Measurements from ENCODE around the gene BICDL1.

The BICDL1 gene

GRCh38 chr12:120095736-120096135, 106.7 kb downstream of the BICDL1 start:
- Mint-ChIP-seq H3K4me1 (ENCODE audit: low read depth in 2 of 2) (peaks cover 13% of the 10 kb centered on the region in 2 donors), H3K27ac (no peak overlapping the region), H3K36me3 (ENCODE audit: insufficient read depth) (peaks cover 58% of the 10 kb centered on the region), H3K4me3 (no peak overlapping the region), H3K27me3 (no peaks in the 10 kb centered on the region), H3K9me3 (no peaks in the 10 kb centered on the region)
- ATAC-seq (replicated peaks) (no peak), DNase-seq (no peak)

- no peak for DNase-seq
- Mint-ChIP-seq H3K36me3 (ENCODE audit: insufficient read depth) (peaks cover 55% of the 10 kb centered on the region), H3K9me3 (no peaks in the 10 kb centered on the region), H3K4me3 (no peak overlapping the region), H3K27ac (peak overlapping the region; percentile 65 to 74), H3K4me1 (ENCODE audit: low read depth in 2 of 2) (peaks cover 14 to 16% of the 10 kb centered on the region in 2 donors), H3K27me3 (no peaks in the 10 kb centered on the region)
- no peak for ATAC-seq (replicated peaks)
These were observed 107.7 kb downstream of the BICDL1 start for GRCh38 chr12:120096671-120097202.

GRCh38 chr12:120098756-120099470, 109.9 kb downstream of the BICDL1 start:
- Mint-ChIP-seq H3K36me3 (ENCODE audit: insufficient read depth) (peaks cover 62% of the 10 kb centered on the region), H3K4me3 (no peak overlapping the region), H3K9me3 (no peaks in the 10 kb centered on the region), H3K27me3 (no peaks in the 10 kb centered on the region), H3K27ac (no peak overlapping the region), H3K4me1 (ENCODE audit: low read depth in 2 of 2) (peaks cover 20 to 31% of the 10 kb centered on the region in 2 donors)
- DNase-seq (no peak), ATAC-seq (replicated peaks) (no peak)

- Mint-ChIP-seq H3K36me3 (ENCODE audit: insufficient read depth) (peaks cover 66% of the 10 kb centered on the region), H3K4me1 (ENCODE audit: low read depth in 2 of 2) (peaks cover 23 to 31% of the 10 kb centered on the region in 2 donors), H3K27ac (peak overlapping the region; percentile 73 to 94), H3K9me3 (no peaks in the 10 kb centered on the region), H3K27me3 (no peaks in the 10 kb centered on the region), H3K4me3 (peak overlapping the region in 1 of 2 donors; percentile 25)
- no peak for ATAC-seq (replicated peaks)
- DNase-seq = no peak
These were observed 110.7 kb downstream of the BICDL1 start for GRCh38 chr12:120099738-120100137.

GRCh38 chr12:120100630-120101029, 111.6 kb downstream of the BICDL1 start:
- no peak for DNase-seq
- H3K4me3 Mint-ChIP-seq = peak overlapping the region; percentile 25 to 76
- H3K27me3 Mint-ChIP-seq = no peaks in the 10 kb centered on the region
- no peaks in the 10 kb centered on the region for H3K9me3 Mint-ChIP-seq
- peaks cover 30 to 36% of the 10 kb centered on the region in 2 donors for H3K4me1 Mint-ChIP-seq (ENCODE audit: low read depth in 2 of 2)
- ATAC-seq (replicated peaks) = no peak
- peaks cover 72% of the 10 kb centered on the region for H3K36me3 Mint-ChIP-seq (ENCODE audit: insufficient read depth)
- H3K27ac Mint-ChIP-seq = peak overlapping the region; percentile 73 to 94

- Mint-ChIP-seq H3K4me1 (ENCODE audit: low read depth in 2 of 2) (peaks cover 34 to 38% of the 10 kb centered on the region in 2 donors), H3K36me3 (ENCODE audit: insufficient read depth) (peaks cover 72% of the 10 kb centered on the region), H3K4me3 (peak overlapping the region; percentile 60 to 76), H3K9me3 (no peaks in the 10 kb centered on the region), H3K27ac (peak overlapping the region; percentile 73 to 94), H3K27me3 (no peaks in the 10 kb centered on the region)
- no peak for DNase-seq
- ATAC-seq (replicated peaks) = peak; percentile 60
These were observed 112.1 kb downstream of the BICDL1 start for GRCh38 chr12:120101182-120101581.

- Mint-ChIP-seq H3K9me3 (no peaks in the 10 kb centered on the region), H3K36me3 (ENCODE audit: insufficient read depth) (peaks cover 72% of the 10 kb centered on the region), H3K4me3 (peak overlapping the region; percentile 60 to 76), H3K27ac (peak overlapping the region; percentile 73 to 94), H3K27me3 (no peaks in the 10 kb centered on the region), H3K4me1 (ENCODE audit: low read depth in 2 of 2) (peaks cover 37 to 38% of the 10 kb centered on the region in 2 donors)
- ATAC-seq (replicated peaks) (peak; percentile 13), DNase-seq (no peak)
These were observed 112.6 kb downstream of the BICDL1 start for GRCh38 chr12:120101617-120102016.

- Mint-ChIP-seq H3K36me3 (ENCODE audit: insufficient read depth) (peaks cover 72% of the 10 kb centered on the region), H3K4me1 (ENCODE audit: low read depth in 2 of 2) (peaks cover 37 to 38% of the 10 kb centered on the region in 2 donors), H3K4me3 (peak overlapping the region; percentile 60 to 76), H3K27me3 (no peaks in the 10 kb centered on the region), H3K27ac (peak overlapping the region; percentile 73 to 94), H3K9me3 (no peaks in the 10 kb centered on the region)
- ATAC-seq (replicated peaks) (no peak), DNase-seq (no peak)
These were observed 113.4 kb downstream of the BICDL1 start for GRCh38 chr12:120102189-120103043.

- no peak for ATAC-seq (replicated peaks)
- H3K36me3 Mint-ChIP-seq (ENCODE audit: insufficient read depth) = peaks cover 70% of the 10 kb centered on the region
These were observed 114.0 kb downstream of the BICDL1 start for GRCh38 chr12:120103044-120103338.

GRCh38 chr12:120103371-120103770, 114.3 kb downstream of the BICDL1 start:
- peak overlapping the region in 1 of 2 donors; percentile 73 for H3K27ac Mint-ChIP-seq
- no peaks in the 10 kb centered on the region for H3K27me3 Mint-ChIP-seq
- no peaks in the 10 kb centered on the region for H3K9me3 Mint-ChIP-seq
- H3K4me1 Mint-ChIP-seq (ENCODE audit: low read depth in 2 of 2) = peaks cover 42 to 43% of the 10 kb centered on the region in 2 donors
- peak overlapping the region in 1 of 2 donors; percentile 43 for H3K4me3 Mint-ChIP-seq
- DNase-seq (no peak), ATAC-seq (replicated peaks) (no peak)
- H3K36me3 Mint-ChIP-seq (ENCODE audit: insufficient read depth) = peaks cover 70% of the 10 kb centered on the region

More at GRCh38 chr12:120103044-120103338, 114.0 kb downstream of the BICDL1 start:
- Mint-ChIP-seq H3K27ac (peak overlapping the region; percentile 73 to 94), H3K27me3 (no peaks in the 10 kb centered on the region), H3K9me3 (no peaks in the 10 kb centered on the region), H3K4me3 (peak overlapping the region; percentile 43 to 52), H3K4me1 (ENCODE audit: low read depth in 2 of 2) (peaks cover 40 to 41% of the 10 kb centered on the region in 2 donors)
- no peak for DNase-seq

GRCh38 chr12:120106151-120106550, 117.1 kb downstream of the BICDL1 start:
- H3K27me3 Mint-ChIP-seq = no peaks in the 10 kb centered on the region

GRCh38 chr12:120109570-120110267, 120.7 kb downstream of the BICDL1 start:
- ATAC-seq (replicated peaks) (no peak), DNase-seq (no peak)
- Mint-ChIP-seq H3K27ac (peak overlapping the region in 1 of 2 donors; percentile 88), H3K36me3 (ENCODE audit: insufficient read depth) (peaks cover 63% of the 10 kb centered on the region), H3K9me3 (no peaks in the 10 kb centered on the region), H3K4me1 (ENCODE audit: low read depth in 2 of 2) (peaks cover 56 to 65% of the 10 kb centered on the region in 2 donors), H3K27me3 (no peaks in the 10 kb centered on the region), H3K4me3 (peak overlapping the region; percentile 77 to 83)

More at GRCh38 chr12:120106151-120106550, 117.1 kb downstream of the BICDL1 start:
- DNase-seq (no peak), ATAC-seq (replicated peaks) (no peak)
- H3K27ac Mint-ChIP-seq = peak overlapping the region in 1 of 2 donors; percentile 29
- H3K4me3 Mint-ChIP-seq = no peak overlapping the region
- H3K36me3 Mint-ChIP-seq (ENCODE audit: insufficient read depth) = peaks cover 62% of the 10 kb centered on the region
- H3K9me3 Mint-ChIP-seq = no peaks in the 10 kb centered on the region
- peaks cover 53 to 56% of the 10 kb centered on the region in 2 donors for H3K4me1 Mint-ChIP-seq (ENCODE audit: low read depth in 2 of 2)
